ENCODE data around the gene NCKAP5.

NCKAP5 gene

GRCh38 chr2:133433455-133434451, 134.5 kb downstream of the NCKAP5 start:
- H3K27me3 Mint-ChIP-seq: no peaks in the 10 kb centered on the region
- no peak overlapping the region for H3K27ac Mint-ChIP-seq (ENCODE audit: low read depth)
- no peak for DNase-seq (ENCODE audit: low spot score in 2 of 2)
- H3K4me1 Mint-ChIP-seq: no peaks in the 10 kb centered on the region
- no peak for ATAC-seq (replicated peaks; ENCODE audit: extremely low read depth, poor library complexity, severe bottlenecking)
- H3K4me3 Mint-ChIP-seq: no peak overlapping the region
- H3K9me3 Mint-ChIP-seq: peaks cover 15% of the 10 kb centered on the region
- H3K36me3 Mint-ChIP-seq (ENCODE audit: insufficient read depth): no peaks in the 10 kb centered on the region

DNA sequence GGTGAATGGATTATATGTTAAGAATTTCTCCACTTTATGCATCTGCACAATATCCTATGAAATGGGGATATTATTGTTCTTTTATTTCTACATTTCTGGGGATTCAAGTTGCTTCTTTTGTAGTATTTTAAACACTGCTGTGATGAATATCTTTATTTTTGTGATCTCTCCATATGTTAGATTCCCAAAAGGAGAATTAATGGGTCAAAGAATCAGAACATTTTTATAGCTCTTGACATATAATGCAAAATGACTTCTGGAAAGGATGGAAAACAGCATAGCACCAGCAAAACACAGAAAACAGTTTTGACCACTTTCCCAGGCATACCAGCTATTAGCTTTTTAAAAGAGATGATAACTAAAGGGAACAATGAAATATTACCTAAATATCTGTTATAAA, 135.5 kb downstream of the NCKAP5 start:
- Mint-ChIP-seq H3K4me1 (no peaks in the 10 kb centered on the region), H3K4me3 (no peak overlapping the region), H3K27me3 (no peaks in the 10 kb centered on the region), H3K9me3 (peaks cover 15% of the 10 kb centered on the region), H3K36me3 (ENCODE audit: insufficient read depth) (no peaks in the 10 kb centered on the region), H3K27ac (ENCODE audit: low read depth) (no peak overlapping the region)
- ATAC-seq (replicated peaks; ENCODE audit: extremely low read depth, poor library complexity, severe bottlenecking) (no peak), DNase-seq (ENCODE audit: low spot score in 2 of 2) (no peak)

- H3K4me3 Mint-ChIP-seq: no peak overlapping the region
- H3K27me3 Mint-ChIP-seq: no peaks in the 10 kb centered on the region
- ATAC-seq (replicated peaks; ENCODE audit: extremely low read depth, poor library complexity, severe bottlenecking) (no peak), DNase-seq (ENCODE audit: low spot score in 2 of 2) (no peak)
- peaks cover 15% of the 10 kb centered on the region for H3K9me3 Mint-ChIP-seq
- no peak overlapping the region for H3K27ac Mint-ChIP-seq (ENCODE audit: low read depth)
- H3K36me3 Mint-ChIP-seq (ENCODE audit: insufficient read depth): no peaks in the 10 kb centered on the region
- no peaks in the 10 kb centered on the region for H3K4me1 Mint-ChIP-seq
These were observed 137.0 kb downstream of the NCKAP5 start for GRCh38 chr2:133431289-133431688.

GRCh38 chr2:133426791-133427190, 141.5 kb downstream of the NCKAP5 start:
- no peak overlapping the region for H3K4me3 Mint-ChIP-seq
- H3K9me3 Mint-ChIP-seq: peaks cover 7% of the 10 kb centered on the region
- no peaks in the 10 kb centered on the region for H3K27me3 Mint-ChIP-seq
- H3K27ac Mint-ChIP-seq (ENCODE audit: low read depth): no peak overlapping the region
- no peak for DNase-seq (ENCODE audit: low spot score in 2 of 2)
- H3K36me3 Mint-ChIP-seq (ENCODE audit: insufficient read depth): no peaks in the 10 kb centered on the region
- H3K4me1 Mint-ChIP-seq: no peaks in the 10 kb centered on the region
- no peak for ATAC-seq (replicated peaks; ENCODE audit: extremely low read depth, poor library complexity, severe bottlenecking)

DNA sequence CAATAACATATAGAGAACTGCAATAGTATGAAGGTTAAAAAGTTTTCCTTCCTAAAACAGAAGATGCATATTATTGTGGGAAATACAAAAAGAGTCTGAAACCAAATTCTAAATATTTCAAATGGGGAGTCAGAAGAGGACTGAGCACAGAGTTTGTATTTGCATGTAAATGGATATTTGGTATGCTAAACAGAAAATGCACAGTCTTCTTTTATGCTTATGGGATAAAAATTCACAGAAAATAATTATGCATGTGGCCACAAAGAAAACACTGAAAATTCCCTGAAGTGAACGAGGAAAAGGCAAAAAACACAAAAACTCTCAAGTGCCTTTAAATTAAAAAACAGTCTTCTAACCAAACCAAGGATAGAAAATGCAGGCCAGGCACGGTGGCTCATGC, 142.7 kb downstream of the NCKAP5 start:
- no peaks in the 10 kb centered on the region for H3K36me3 Mint-ChIP-seq (ENCODE audit: insufficient read depth)

DNA sequence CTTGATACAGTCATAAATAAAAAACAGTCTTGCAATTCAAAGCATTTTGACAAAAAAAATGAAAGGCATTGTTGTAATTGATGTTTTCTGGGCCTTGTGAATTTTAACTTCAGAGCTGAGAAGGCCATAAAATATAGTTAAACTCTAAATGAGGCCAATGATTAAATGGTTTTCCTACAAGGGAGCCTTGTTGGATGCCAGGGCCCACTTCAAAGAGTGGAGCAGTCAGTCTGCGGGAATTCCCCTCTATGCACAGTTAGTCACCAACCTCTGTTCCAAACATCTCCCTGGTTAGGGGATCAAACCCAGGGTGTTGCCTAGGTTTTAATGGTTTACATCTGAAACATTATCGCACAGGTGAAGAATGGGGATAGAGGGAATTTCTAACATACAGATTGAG, 143.4 kb downstream of the NCKAP5 start:
- Mint-ChIP-seq H3K27ac (ENCODE audit: low read depth) (no peak overlapping the region), H3K4me3 (no peak overlapping the region), H3K36me3 (ENCODE audit: insufficient read depth) (no peaks in the 10 kb centered on the region), H3K27me3 (no peaks in the 10 kb centered on the region), H3K9me3 (no peaks in the 10 kb centered on the region), H3K4me1 (no peaks in the 10 kb centered on the region)
- no peak for ATAC-seq (replicated peaks; ENCODE audit: extremely low read depth, poor library complexity, severe bottlenecking)
- no peak for DNase-seq (ENCODE audit: low spot score in 2 of 2)

More for the DNA sequence above, 142.7 kb downstream of the NCKAP5 start:
- DNase-seq (ENCODE audit: low spot score in 2 of 2): no peak
- H3K27me3 Mint-ChIP-seq: no peaks in the 10 kb centered on the region
- peaks cover 7% of the 10 kb centered on the region for H3K9me3 Mint-ChIP-seq
- no peaks in the 10 kb centered on the region for H3K4me1 Mint-ChIP-seq
- H3K4me3 Mint-ChIP-seq: no peak overlapping the region
- no peak for ATAC-seq (replicated peaks; ENCODE audit: extremely low read depth, poor library complexity, severe bottlenecking)
- H3K27ac Mint-ChIP-seq (ENCODE audit: low read depth): no peak overlapping the region

DNA sequence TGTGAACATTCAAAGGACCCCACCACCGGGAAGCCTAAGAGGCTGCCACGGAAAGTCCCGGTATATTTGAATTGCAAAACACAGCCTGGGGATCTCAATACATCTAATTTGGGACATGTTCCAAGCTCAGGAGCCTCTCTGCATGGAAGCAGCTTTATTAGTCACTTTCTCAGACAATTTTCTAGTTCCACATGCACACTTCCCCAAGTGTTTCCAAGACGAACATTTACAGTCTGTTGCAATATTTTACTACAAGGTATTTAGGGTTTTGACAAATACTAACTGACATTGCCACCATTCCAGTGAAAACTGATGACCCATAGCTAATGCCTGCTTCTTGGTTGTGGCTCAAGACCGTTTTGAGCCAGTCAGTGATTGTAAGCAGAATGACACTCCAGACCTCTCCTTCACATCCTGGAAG, 145.3 kb downstream of the NCKAP5 start:
- no peak for ATAC-seq (replicated peaks; ENCODE audit: extremely low read depth, poor library complexity, severe bottlenecking)

DNA sequence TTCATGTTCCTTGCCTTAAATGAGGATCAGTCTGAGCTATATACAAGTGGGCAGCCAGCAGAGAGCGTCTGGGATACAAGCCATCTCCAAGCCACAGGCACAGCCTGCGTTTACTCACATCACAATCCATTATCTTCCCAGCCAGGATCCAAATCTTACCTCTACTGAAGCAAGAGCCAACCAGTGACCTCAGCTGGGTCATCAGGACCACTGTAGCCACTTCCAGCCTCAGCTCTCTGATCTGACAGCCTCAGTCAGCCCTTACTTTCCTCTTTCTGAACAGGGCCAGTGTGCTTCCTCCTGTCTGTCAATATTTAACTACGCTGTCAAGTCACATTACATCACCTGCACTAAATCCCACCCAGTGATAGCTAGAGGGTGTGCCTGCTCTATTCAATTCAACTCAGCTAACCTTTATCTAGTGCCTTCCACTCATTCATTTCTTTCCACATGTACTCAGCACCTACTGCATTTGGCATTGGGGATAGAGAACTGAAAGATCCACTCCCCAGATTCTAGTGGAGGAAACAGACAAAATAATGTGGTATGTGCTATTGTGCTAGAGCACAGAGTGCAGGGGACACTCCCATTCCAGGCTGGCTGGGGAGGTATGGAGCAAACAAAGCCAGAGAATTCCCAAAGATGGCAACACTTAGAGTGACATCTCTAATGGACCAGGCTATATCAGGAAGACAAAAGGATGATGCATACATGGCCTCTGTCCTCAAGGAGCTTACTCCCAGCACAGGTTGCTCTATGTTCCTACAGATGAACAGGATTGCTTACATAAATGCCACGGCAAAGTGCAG, 146.5 kb downstream of the NCKAP5 start:
- Mint-ChIP-seq H3K27me3 (no peaks in the 10 kb centered on the region), H3K27ac (ENCODE audit: low read depth) (no peak overlapping the region), H3K4me1 (no peaks in the 10 kb centered on the region)

More for the DNA sequence above, 145.3 kb downstream of the NCKAP5 start:
- no peak overlapping the region for H3K27ac Mint-ChIP-seq (ENCODE audit: low read depth)
- no peaks in the 10 kb centered on the region for H3K9me3 Mint-ChIP-seq
- DNase-seq (ENCODE audit: low spot score in 2 of 2): no peak
- no peak overlapping the region for H3K4me3 Mint-ChIP-seq
- no peaks in the 10 kb centered on the region for H3K4me1 Mint-ChIP-seq
- no peaks in the 10 kb centered on the region for H3K36me3 Mint-ChIP-seq (ENCODE audit: insufficient read depth)
- H3K27me3 Mint-ChIP-seq: no peaks in the 10 kb centered on the region

GRCh38 chr2:133420788-133421187, 147.5 kb downstream of the NCKAP5 start:
- H3K4me3 Mint-ChIP-seq: no peak overlapping the region
- H3K27me3 Mint-ChIP-seq: no peaks in the 10 kb centered on the region
- DNase-seq (ENCODE audit: low spot score in 2 of 2): no peak
- H3K27ac Mint-ChIP-seq (ENCODE audit: low read depth): no peak overlapping the region
- peaks cover 6% of the 10 kb centered on the region for H3K9me3 Mint-ChIP-seq
- no peaks in the 10 kb centered on the region for H3K4me1 Mint-ChIP-seq
- ATAC-seq (replicated peaks; ENCODE audit: extremely low read depth, poor library complexity, severe bottlenecking): no peak
- H3K36me3 Mint-ChIP-seq (ENCODE audit: insufficient read depth): no peaks in the 10 kb centered on the region

More for the DNA sequence above, 146.5 kb downstream of the NCKAP5 start:
- no peak overlapping the region for H3K4me3 Mint-ChIP-seq
- DNase-seq (ENCODE audit: low spot score in 2 of 2) (no peak), ATAC-seq (replicated peaks; ENCODE audit: extremely low read depth, poor library complexity, severe bottlenecking) (no peak)
- H3K9me3 Mint-ChIP-seq: peaks cover 6% of the 10 kb centered on the region
- no peaks in the 10 kb centered on the region for H3K36me3 Mint-ChIP-seq (ENCODE audit: insufficient read depth)

DNA sequence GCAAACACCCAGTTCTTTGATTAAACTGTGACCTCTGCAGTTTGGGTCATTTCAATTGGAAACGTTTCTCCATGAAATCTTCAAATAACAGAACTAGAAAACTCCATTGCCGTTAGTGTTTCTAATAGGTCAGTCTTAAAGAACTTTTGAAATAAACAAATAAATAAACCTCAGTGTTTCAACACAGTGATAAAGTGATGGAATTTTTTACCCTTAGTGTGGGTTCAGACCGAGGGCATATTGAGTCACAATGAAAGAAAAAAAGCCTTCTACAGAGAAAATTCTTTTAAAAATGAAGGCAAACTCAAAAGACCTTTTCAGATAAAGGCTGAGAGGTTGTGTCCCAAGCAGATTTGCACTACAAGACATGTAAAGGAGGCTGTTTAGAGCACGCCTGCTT, 149.6 kb downstream of the NCKAP5 start:
- peaks cover 6% of the 10 kb centered on the region for H3K9me3 Mint-ChIP-seq
- H3K4me3 Mint-ChIP-seq: no peak overlapping the region
- no peaks in the 10 kb centered on the region for H3K27me3 Mint-ChIP-seq
- DNase-seq (ENCODE audit: low spot score in 2 of 2) (no peak), ATAC-seq (replicated peaks; ENCODE audit: extremely low read depth, poor library complexity, severe bottlenecking) (no peak)
- no peaks in the 10 kb centered on the region for H3K4me1 Mint-ChIP-seq
- H3K36me3 Mint-ChIP-seq (ENCODE audit: insufficient read depth): no peaks in the 10 kb centered on the region
- no peak overlapping the region for H3K27ac Mint-ChIP-seq (ENCODE audit: low read depth)

GRCh38 chr2:133418021-133418420, 150.2 kb downstream of the NCKAP5 start:
- H3K27me3 Mint-ChIP-seq: no peaks in the 10 kb centered on the region
- DNase-seq (ENCODE audit: low spot score in 2 of 2): no peak
- no peaks in the 10 kb centered on the region for H3K4me1 Mint-ChIP-seq
- peaks cover 6% of the 10 kb centered on the region for H3K9me3 Mint-ChIP-seq
- H3K27ac Mint-ChIP-seq (ENCODE audit: low read depth): no peak overlapping the region
- no peak overlapping the region for H3K4me3 Mint-ChIP-seq
- no peak for ATAC-seq (replicated peaks; ENCODE audit: extremely low read depth, poor library complexity, severe bottlenecking)
- no peaks in the 10 kb centered on the region for H3K36me3 Mint-ChIP-seq (ENCODE audit: insufficient read depth)

GRCh38 chr2:133417415-133417814, 150.8 kb downstream of the NCKAP5 start:
- DNase-seq (ENCODE audit: low spot score in 2 of 2): no peak
- no peak for ATAC-seq (replicated peaks; ENCODE audit: extremely low read depth, poor library complexity, severe bottlenecking)
- Mint-ChIP-seq H3K27ac (ENCODE audit: low read depth) (no peak overlapping the region), H3K4me3 (no peak overlapping the region), H3K9me3 (peaks cover 6% of the 10 kb centered on the region), H3K4me1 (no peaks in the 10 kb centered on the region), H3K36me3 (ENCODE audit: insufficient read depth) (no peaks in the 10 kb centered on the region), H3K27me3 (no peaks in the 10 kb centered on the region)
